Effector memory CD8-positive, alpha-beta T cell (primary cell): ENCODE measurements around the gene VASN.
"Not testable (repeated sequence)": the region's sequence is repeated elsewhere in the genome, so short reads cannot be mapped to it uniquely, and the experiment has no call there.

ENCODE experiments used
- ATAC-seq: fragments of 150-1000 bp; cut with Tn5 transposase; replicated peaks from 2 replicates; pipeline ENCODE4 v1.10.0; 2021; ENCODE audit warnings: mild to moderate bottlenecking, moderate library complexity
- DNase-seq, 3 experiments: peaks; one replicate each; pipeline ENCODE4 v3.0.0; 2021
- H3K27ac Mint-ChIP-seq, 2 donors: one replicate each; pipeline ENCODE4 v1.8.0; 2022; ENCODE audit warnings: mild to moderate bottlenecking in 2 of 2, mixed read lengths in 2 of 2, moderate library complexity in 2 of 2
- H3K27me3 Mint-ChIP-seq, 2 donors: one replicate each; pipeline ENCODE4 v1.8.0; 2022; ENCODE audit warnings: mixed read lengths in 2 of 2
- H3K36me3 Mint-ChIP-seq: one replicate; pipeline ENCODE4 v1.8.0; 2022; ENCODE audit warnings: mild to moderate bottlenecking, moderate library complexity, mixed read lengths; ENCODE audit not compliant: insufficient read depth
- H3K4me1 Mint-ChIP-seq, 2 donors: one replicate each; pipeline ENCODE4 v1.8.0; 2022; ENCODE audit warnings: low read depth in 2 of 2, mixed read lengths in 2 of 2
- H3K4me3 Mint-ChIP-seq, 2 donors: one replicate each; pipeline ENCODE4 v1.8.0; 2022; ENCODE audit warnings: mild to moderate bottlenecking in 2 of 2, mixed read lengths in 2 of 2, moderate library complexity in 2 of 2
- H3K9me3 Mint-ChIP-seq, 2 donors: one replicate each; pipeline ENCODE4 v1.8.0; 2022; ENCODE audit warnings: mixed read lengths in 2 of 2

The VASN gene

DNA sequence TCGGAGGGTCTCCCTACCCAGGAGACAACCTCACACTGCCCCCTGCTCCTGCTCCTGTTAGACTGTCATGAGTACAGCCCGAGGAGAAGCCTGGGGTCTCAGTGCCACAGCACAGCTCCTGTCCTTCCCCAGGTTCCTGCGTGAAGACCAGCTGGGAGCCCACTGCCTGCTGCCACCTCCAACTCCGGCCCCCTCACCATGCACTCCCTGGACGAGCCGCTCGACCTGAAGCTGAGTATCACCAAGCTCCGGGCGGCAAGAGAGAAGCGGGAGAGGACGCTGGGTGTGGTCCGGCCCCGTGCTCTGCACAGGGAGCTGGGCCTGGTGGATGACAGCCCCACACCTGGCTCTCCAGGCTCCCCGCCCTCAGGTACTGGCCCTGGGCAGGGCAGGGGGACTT, 39.6 kb upstream of the VASN start:
- no peak overlapping the region for H3K4me3 Mint-ChIP-seq
- H3K4me1 Mint-ChIP-seq: no peaks in the 10 kb centered on the region
- H3K27me3 Mint-ChIP-seq: peaks cover 0 to 8% of the 10 kb centered on the region in 2 donors
- H3K36me3 Mint-ChIP-seq: peaks cover 3% of the 10 kb centered on the region
- H3K27ac Mint-ChIP-seq: no peak overlapping the region
- H3K9me3 Mint-ChIP-seq: no peaks in the 10 kb centered on the region
- ATAC-seq (no peak), DNase-seq (no peak)

DNA sequence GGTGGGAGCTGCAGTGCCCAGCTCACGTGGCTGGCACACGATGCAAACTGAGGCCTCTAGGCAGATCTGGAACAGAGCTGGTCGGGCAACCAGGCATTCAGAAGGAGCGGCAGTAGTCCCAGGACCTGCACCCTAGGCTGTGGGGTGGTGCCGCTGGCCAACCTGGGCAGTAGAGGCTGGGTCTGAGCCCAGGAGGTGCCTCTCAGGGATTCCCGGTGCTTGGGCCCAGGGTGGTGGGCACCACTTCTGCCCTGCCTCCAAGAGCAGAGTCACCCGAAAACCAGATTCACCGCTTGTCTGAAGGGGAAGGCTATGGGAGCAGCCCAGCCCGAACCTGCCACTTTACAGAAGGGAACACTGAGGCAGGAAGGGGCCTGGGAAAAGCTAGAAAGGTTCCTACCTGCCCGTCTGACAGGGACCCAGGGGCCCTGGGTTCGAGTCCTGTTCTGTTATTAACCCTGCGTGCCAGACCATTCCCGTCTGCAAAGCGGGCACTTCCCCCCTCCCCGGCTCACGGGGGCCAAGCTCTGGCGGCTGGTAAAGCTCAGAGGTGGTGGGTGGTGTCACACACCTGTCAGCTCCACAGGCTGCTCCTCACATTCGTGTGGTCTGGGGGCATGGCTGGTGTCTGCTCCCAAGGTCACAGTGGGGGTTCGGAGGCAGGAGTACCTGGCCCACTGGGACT, 38.9 kb upstream of the VASN start:
- peaks cover 3% of the 10 kb centered on the region for H3K36me3 Mint-ChIP-seq
- ATAC-seq (no peak), DNase-seq (no peak)
- H3K27ac Mint-ChIP-seq: no peak overlapping the region
- peaks cover 0 to 8% of the 10 kb centered on the region in 2 donors for H3K27me3 Mint-ChIP-seq
- no peaks in the 10 kb centered on the region for H3K4me1 Mint-ChIP-seq
- no peaks in the 10 kb centered on the region for H3K9me3 Mint-ChIP-seq
- no peak overlapping the region for H3K4me3 Mint-ChIP-seq

DNA sequence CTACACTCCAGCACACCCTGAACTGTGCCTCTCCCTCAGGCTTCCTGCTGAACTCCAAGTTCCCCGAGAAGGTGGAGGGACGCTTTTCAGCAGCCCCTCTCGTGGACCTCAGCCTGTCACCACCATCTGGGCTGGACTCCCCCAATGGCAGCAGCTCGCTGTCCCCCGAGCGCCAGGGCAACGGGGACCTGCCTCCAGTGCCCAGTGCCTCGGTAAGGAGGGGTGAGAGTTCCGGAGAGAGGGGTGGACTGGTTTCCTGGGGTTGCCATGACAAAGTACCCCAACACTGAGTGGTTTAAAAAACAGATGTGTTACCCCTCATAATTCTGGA, 38.4 kb upstream of the VASN start:
- no peak for DNase-seq
- no peak overlapping the region for H3K27ac Mint-ChIP-seq
- H3K4me1 Mint-ChIP-seq: no peaks in the 10 kb centered on the region
- H3K27me3 Mint-ChIP-seq: peaks cover 0 to 4% of the 10 kb centered on the region in 2 donors
- no peak overlapping the region for H3K4me3 Mint-ChIP-seq
- H3K36me3 Mint-ChIP-seq: peaks cover 3% of the 10 kb centered on the region
- ATAC-seq: no peak
- no peaks in the 10 kb centered on the region for H3K9me3 Mint-ChIP-seq

DNA sequence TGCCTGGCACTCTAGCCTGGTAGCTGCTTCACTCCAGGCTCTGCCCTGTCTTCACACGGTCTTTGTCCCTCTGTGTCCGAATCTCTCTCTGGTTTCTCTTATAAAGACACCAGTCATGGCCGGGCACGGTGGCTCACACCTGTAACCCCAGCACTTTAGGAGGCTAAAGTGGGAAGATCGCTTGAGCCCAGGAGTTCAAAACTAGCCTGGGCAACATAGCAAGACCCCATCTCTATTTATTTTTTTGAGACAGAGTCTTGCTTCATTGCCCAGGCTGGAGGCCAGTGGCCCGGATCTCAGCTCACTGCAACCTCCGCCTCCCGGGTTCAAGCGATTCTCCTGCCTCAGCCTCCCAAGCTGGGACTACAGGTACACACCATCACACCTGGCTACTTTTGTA, 37.9 kb upstream of the VASN start:
- H3K9me3 Mint-ChIP-seq: not testable (repeated sequence)

DNA sequence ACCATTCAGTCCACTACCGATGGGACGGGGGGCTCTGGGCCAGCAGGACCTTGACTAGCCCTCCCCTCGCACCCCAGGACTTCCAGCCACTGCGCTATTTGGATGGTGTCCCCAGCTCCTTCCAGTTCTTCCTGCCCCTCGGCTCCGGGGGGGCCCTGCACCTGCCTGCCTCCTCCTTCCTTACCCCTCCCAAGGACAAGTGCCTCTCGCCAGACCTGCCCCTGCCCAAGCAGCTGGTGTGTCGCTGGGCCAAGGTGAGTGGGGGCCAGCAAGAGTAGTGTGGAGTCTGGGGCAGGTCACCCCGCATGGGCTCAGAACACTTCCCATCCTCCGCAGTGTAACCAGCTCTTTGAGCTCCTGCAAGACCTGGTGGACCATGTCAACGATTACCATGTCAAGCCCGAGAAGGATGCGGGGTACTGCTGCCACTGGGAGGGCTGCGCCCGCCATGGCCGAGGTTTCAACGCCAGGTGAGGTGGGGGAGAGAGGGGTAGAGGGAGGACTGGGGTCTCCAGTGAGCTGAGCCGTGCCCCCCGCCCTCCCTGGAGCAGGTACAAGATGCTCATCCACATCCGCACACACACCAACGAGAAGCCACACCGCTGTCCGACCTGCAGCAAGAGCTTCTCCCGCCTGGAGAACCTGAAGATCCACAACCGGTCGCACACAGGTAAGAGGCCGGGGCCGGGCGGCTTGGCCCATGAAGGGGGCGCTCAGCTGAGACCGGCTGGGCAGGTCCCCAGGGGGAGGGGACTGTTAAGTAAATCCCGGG, 36.7 kb upstream of the VASN start:
- H3K9me3 Mint-ChIP-seq: no peaks in the 10 kb centered on the region
- ATAC-seq (no peak), DNase-seq (no peak)
- no peaks in the 10 kb centered on the region for H3K4me1 Mint-ChIP-seq
- no peak overlapping the region for H3K27ac Mint-ChIP-seq
- H3K4me3 Mint-ChIP-seq: no peak overlapping the region
- no peaks in the 10 kb centered on the region for H3K27me3 Mint-ChIP-seq
- H3K36me3 Mint-ChIP-seq: peaks cover 3% of the 10 kb centered on the region

More for the DNA sequence above, 37.9 kb upstream of the VASN start:
- H3K4me1 Mint-ChIP-seq, H3K4me3 Mint-ChIP-seq, H3K27me3 Mint-ChIP-seq, H3K27ac Mint-ChIP-seq, H3K36me3 Mint-ChIP-seq, DNase-seq, ATAC-seq: not testable (repeated sequence)

DNA sequence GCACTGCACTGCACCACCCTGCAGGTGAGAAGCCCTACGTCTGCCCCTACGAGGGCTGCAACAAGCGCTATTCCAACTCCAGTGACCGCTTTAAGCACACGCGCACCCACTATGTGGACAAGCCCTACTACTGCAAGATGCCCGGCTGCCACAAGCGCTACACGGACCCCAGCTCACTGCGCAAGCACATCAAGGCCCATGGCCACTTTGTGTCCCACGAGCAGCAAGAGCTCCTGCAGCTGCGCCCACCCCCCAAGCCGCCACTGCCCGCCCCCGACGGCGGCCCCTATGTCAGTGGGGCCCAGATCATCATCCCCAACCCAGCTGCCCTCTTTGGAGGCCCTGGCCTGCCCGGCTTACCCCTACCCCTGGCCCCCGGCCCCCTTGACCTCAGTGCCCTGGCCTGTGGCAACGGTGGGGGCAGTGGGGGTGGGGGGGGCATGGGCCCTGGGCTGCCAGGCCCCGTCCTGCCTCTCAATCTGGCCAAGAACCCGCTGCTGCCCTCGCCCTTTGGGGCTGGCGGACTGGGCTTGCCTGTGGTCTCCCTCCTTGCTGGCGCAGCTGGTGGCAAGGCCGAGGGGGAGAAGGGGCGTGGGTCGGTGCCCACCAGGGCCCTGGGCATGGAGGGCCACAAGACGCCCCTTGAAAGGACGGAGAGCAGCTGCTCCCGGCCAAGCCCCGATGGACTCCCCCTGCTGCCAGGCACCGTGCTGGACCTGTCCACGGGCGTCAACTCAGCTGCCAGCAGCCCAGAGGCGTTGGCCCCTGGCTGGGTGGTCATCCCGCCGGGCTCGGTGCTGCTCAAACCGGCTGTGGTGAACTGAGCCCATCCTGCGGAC, 34.7 kb upstream of the VASN start:
- no peak for ATAC-seq
- H3K27me3 Mint-ChIP-seq: no peaks in the 10 kb centered on the region
- H3K4me1 Mint-ChIP-seq: no peaks in the 10 kb centered on the region

DNA sequence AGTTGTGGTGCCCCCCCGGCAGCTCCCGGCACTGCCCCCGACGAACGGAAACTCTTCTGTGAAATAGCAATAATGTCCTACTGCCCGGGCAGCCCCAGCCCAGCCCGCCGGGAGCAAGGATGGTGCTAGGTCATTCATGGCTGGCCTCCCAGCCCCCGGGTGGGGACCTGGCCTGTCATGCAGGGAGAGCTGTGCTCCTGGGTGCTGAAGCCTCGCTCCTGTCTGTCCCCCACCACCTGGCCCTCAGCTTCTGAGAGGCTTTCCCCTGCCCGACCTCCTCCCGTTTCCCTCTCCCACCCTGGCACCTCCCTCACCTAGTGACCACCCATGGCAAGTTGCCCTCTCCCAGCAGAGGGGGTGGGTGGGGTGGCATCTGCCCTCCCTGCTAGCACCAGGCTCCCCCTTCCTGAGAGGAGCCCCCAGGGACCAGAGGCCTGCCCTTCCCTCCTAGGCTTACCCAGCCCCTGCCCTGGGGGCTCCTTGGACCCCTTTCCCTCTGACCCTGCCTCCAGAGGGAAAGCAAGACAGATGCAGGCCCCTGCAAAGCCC, 34.0 kb upstream of the VASN start:
- Mint-ChIP-seq H3K4me3 (no peak overlapping the region), H3K4me1 (no peaks in the 10 kb centered on the region), H3K9me3 (no peaks in the 10 kb centered on the region), H3K27me3 (no peaks in the 10 kb centered on the region), H3K27ac (no peak overlapping the region), H3K36me3 (peaks cover 3% of the 10 kb centered on the region)
- ATAC-seq (no peak), DNase-seq (no peak)

More for the DNA sequence above, 34.7 kb upstream of the VASN start:
- no peak overlapping the region for H3K27ac Mint-ChIP-seq
- H3K4me3 Mint-ChIP-seq: no peak overlapping the region
- H3K36me3 Mint-ChIP-seq: peaks cover 3% of the 10 kb centered on the region
- DNase-seq: no peak
- no peaks in the 10 kb centered on the region for H3K9me3 Mint-ChIP-seq

DNA sequence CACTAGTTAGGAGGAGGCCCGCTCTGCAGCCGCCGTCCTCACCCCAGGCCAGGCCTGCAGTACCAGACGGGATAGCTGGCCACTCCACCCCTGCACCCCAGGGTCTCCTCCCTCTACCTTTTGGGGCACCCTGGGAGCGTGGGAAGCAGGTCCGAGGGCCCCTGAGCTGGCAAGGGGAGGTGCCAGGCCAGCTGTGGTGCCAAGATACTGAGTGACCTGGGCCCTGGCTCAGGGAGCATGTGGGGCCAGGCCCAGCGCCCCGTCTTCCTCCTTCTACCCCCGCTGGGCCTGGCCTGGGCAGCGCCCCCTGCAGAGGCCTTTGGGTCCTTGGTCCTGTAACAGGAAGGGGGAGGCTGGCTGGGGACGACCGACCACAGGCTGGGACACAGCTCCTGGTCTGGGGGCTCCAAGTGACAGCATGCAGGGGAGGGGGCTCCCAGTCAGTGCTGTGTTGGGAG, 33.5 kb upstream of the VASN start:
- no peak overlapping the region for H3K4me3 Mint-ChIP-seq
- no peak overlapping the region for H3K27ac Mint-ChIP-seq
- H3K36me3 Mint-ChIP-seq: peaks cover 1% of the 10 kb centered on the region
- H3K27me3 Mint-ChIP-seq: no peaks in the 10 kb centered on the region
- H3K4me1 Mint-ChIP-seq: no peaks in the 10 kb centered on the region
- H3K9me3 Mint-ChIP-seq: no peaks in the 10 kb centered on the region
- no peak for DNase-seq
- ATAC-seq: no peak

DNA sequence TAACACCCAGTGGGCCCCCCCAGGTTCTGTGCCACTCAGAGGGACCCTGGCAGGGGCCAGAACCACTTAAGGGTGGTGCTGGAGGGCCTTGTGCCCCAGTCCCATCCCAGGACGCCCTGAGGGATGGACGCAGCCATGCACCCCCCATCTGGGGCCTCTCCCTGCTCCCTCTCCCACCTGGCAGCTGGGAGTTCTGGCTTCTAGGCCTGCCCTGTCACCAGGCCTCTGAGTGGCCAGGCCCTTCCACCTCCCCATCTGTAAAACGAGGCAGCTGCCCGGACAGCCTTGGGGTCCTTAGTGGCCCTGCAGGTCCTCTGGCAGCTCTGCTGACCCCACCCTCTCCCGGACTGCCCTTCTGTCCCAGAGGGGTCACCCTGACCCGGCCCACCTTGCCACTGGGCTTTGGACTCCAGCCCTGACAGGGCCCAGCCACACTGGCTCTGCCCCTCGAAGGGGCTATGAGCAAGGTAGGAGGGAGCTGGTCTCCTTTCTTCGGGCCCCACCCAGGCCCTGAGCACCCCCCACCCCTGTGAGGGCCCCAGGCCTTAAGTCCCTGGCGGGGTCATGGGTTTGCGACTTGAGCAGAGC, 32.8 kb upstream of the VASN start:
- no peak for DNase-seq
- H3K4me3 Mint-ChIP-seq: no peak overlapping the region
- ATAC-seq: no peak
- H3K4me1 Mint-ChIP-seq: no peaks in the 10 kb centered on the region
- H3K36me3 Mint-ChIP-seq: no peaks in the 10 kb centered on the region
- no peaks in the 10 kb centered on the region for H3K9me3 Mint-ChIP-seq
- no peaks in the 10 kb centered on the region for H3K27me3 Mint-ChIP-seq
- H3K27ac Mint-ChIP-seq: no peak overlapping the region

DNA sequence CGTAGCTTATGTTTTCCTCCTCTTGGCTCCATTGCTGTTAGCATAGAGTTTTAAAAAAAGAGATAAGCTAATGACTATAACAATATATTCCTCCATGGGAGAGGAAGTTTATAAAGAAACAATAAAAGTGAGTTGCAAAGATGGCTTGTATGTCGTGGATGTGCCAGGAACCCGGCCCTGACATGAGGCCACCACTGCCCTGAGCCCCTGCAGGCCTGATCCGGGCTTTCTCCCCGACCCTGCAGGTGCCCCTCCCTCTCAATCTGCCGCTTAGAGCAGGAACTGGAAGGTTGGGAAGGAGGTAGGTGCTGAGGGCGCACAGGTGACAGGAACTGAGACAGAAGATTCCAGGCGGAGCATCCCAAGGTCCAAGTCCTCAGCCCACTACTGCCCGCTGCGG, 32.2 kb upstream of the VASN start:
- H3K9me3 Mint-ChIP-seq: no peaks in the 10 kb centered on the region
- ATAC-seq: no peak
- no peaks in the 10 kb centered on the region for H3K27me3 Mint-ChIP-seq
- no peaks in the 10 kb centered on the region for H3K36me3 Mint-ChIP-seq
- peaks cover 0 to 2% of the 10 kb centered on the region in 2 donors for H3K4me1 Mint-ChIP-seq
- peak overlapping the region in 1 of 2 donors; percentile 73 for H3K27ac Mint-ChIP-seq
- no peak overlapping the region for H3K4me3 Mint-ChIP-seq
- no peak for DNase-seq

DNA sequence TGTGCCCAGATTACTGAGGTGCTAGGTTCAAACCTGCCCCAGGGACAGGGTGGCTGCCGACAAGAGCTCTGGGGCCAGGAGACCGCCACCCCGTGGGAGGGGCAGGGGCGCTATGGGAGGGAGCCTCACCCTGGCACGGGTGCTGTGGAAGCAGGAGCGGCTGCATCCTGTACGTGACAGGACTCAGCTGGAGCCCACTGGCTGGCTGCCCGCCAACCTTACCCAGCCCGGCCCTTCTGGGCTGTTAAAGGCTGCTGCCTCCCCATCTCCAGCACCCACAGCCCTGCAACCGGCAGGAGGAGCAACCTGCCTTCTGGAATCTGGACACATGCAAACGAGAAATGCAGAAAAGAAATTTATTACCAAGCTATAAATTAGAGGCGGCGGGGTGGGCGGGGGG, 31.7 kb upstream of the VASN start:
- peaks cover 2 to 3% of the 10 kb centered on the region in 2 donors for H3K4me1 Mint-ChIP-seq
- no peaks in the 10 kb centered on the region for H3K9me3 Mint-ChIP-seq
- H3K27ac Mint-ChIP-seq: peak overlapping the region in 1 of 2 donors; percentile 73
- H3K4me3 Mint-ChIP-seq: no peak overlapping the region
- no peaks in the 10 kb centered on the region for H3K36me3 Mint-ChIP-seq
- ATAC-seq (no peak), DNase-seq (no peak)
- H3K27me3 Mint-ChIP-seq: no peaks in the 10 kb centered on the region

DNA sequence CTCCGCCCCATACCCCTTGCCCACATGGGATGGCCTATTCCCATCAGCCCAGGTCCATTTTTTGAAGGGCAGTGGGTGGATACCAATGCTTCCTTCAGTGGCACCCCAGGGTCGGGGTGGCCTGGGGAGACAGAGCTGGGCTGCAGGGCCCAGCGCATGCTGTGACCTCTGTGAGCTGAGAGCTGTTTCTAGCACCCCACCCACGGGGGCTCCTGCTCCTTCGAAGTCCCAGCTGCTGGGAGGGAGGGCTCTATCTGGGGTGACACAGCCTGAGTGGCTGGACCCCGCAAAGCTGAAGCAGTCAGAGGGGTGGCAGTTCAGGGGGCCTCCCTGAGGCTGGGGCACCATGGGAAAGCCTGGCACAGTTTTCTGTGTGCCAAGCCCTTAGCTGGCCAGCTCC, 31.2 kb upstream of the VASN start:
- no peaks in the 10 kb centered on the region for H3K9me3 Mint-ChIP-seq
- peak overlapping the region in 1 of 2 donors; percentile 15 for H3K27ac Mint-ChIP-seq
- no peaks in the 10 kb centered on the region for H3K36me3 Mint-ChIP-seq
- H3K27me3 Mint-ChIP-seq: no peaks in the 10 kb centered on the region
- no peak overlapping the region for H3K4me3 Mint-ChIP-seq
- H3K4me1 Mint-ChIP-seq: peaks cover 3 to 4% of the 10 kb centered on the region in 2 donors
- DNase-seq (no peak), ATAC-seq (no peak)

DNA sequence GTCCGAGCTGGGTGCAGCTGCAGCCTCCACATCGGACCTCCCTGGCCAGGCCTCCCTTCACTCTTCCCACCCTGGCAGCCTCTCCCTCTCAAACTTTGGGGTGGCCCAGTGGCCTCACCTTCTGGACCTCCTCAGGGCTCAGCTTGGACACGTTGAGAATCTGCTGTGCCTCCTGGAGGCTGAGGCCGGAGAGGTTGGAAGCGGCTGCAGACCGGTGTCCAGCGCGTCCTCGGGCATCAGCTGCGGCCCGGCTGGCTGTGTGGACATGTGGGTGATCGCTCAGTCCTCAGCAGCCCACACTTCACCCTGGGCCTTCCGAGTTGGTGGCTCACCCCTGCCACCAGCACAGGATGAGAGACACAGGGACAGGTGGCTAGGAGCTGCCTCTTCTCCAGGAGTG, 30.4 kb upstream of the VASN start:
- Mint-ChIP-seq H3K4me1 (peaks cover 4 to 8% of the 10 kb centered on the region in 2 donors), H3K27ac (no peak overlapping the region), H3K4me3 (no peak overlapping the region), H3K27me3 (no peaks in the 10 kb centered on the region), H3K36me3 (no peaks in the 10 kb centered on the region), H3K9me3 (no peaks in the 10 kb centered on the region)
- no peak for ATAC-seq
- DNase-seq: no peak
